ENCODE measurements around the gene HBP1. TPM values are rescaled to one million over a fixed set of nuclear protein-coding genes. Genes with fewer than 3 reads are reported as not detected.
"Not testable (repeated sequence)": the region's sequence is repeated elsewhere in the genome, so short reads cannot be mapped to it uniquely, and the experiment has no call there.

Gene HBP1
- total RNA-seq, 6 experiments from 2014 or later: 22.8 to 34.4 (median 28.5) TPM

GRCh38 chr7:107128217-107128616 is 40.6 kb upstream of the HBP1 start:
- H3K4me1 Mint-ChIP-seq (ENCODE audit: low read depth): no peaks in the 10 kb centered on the region
- TF ChIP-seq, protein P1, sequence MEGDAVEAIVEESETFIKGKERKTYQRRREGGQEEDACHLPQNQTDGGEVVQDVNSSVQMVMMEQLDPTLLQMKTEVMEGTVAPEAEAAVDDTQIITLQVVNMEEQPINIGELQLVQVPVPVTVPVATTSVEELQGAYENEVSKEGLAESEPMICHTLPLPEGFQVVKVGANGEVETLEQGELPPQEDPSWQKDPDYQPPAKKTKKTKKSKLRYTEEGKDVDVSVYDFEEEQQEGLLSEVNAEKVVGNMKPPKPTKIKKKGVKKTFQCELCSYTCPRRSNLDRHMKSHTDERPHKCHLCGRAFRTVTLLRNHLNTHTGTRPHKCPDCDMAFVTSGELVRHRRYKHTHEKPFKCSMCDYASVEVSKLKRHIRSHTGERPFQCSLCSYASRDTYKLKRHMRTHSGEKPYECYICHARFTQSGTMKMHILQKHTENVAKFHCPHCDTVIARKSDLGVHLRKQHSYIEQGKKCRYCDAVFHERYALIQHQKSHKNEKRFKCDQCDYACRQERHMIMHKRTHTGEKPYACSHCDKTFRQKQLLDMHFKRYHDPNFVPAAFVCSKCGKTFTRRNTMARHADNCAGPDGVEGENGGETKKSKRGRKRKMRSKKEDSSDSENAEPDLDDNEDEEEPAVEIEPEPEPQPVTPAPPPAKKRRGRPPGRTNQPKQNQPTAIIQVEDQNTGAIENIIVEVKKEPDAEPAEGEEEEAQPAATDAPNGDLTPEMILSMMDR (IDR thresholded peaks at IDR 0.05): no peak
- H3K9me3 Mint-ChIP-seq: no peaks in the 10 kb centered on the region
- H3K27ac Mint-ChIP-seq: no peak overlapping the region
- H3K36me3 Mint-ChIP-seq (ENCODE audit: low read depth): no peaks in the 10 kb centered on the region
- no peak overlapping the region for H3K4me3 Mint-ChIP-seq
- DNase-seq: no peak
- peaks cover 8% of the 10 kb centered on the region for H3K27me3 Mint-ChIP-seq (ENCODE audit: insufficient read depth)

DNA sequence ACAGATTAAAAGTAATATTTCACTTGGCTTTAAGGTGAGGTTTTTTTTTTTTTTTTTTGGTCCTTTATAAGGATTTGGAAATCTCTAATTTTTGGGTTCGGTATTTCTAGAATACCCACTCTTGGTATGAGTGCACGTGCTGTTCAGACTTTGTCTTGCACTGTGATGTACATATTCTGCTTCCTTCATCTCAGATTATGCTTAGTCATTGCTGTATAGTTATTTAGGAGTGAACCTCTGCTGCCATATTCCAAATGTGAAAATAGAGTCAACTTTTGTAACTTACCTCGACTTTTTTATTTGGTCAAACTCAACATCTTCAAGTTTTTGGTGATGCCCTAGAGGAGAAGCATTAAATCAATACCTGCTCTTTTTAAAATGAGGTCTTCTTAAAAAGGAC is 40.1 kb upstream of the HBP1 start:
- no peak for DNase-seq
- H3K4me3 Mint-ChIP-seq: no peak overlapping the region
- TF ChIP-seq, protein P1 (IDR thresholded peaks at IDR 0.05): no peak
- peaks cover 8% of the 10 kb centered on the region; the same call in 1 of the 2 replicates for H3K27me3 Mint-ChIP-seq (ENCODE audit: insufficient read depth)
- H3K36me3 Mint-ChIP-seq (ENCODE audit: low read depth): no peaks in the 10 kb centered on the region
- no peak overlapping the region for H3K27ac Mint-ChIP-seq
- H3K4me1 Mint-ChIP-seq (ENCODE audit: low read depth): no peaks in the 10 kb centered on the region
- H3K9me3 Mint-ChIP-seq: no peaks in the 10 kb centered on the region

- DNase-seq: no peak
- Mint-ChIP-seq H3K4me3 (no peak overlapping the region), H3K36me3 (ENCODE audit: low read depth) (no peaks in the 10 kb centered on the region), H3K4me1 (ENCODE audit: low read depth) (no peaks in the 10 kb centered on the region), H3K27ac (no peak overlapping the region), H3K27me3 (ENCODE audit: insufficient read depth) (peaks cover 4% of the 10 kb centered on the region; the same call in 1 of the 2 replicates), H3K9me3 (no peaks in the 10 kb centered on the region)
- TF ChIP-seq, protein P1 (IDR thresholded peaks at IDR 0.05): 0 out of 2 replicates have a peak, but pooled peaks have one; percentile 16
These were observed 38.1 kb upstream of the HBP1 start for GRCh38 chr7:107130487-107131220.

- H3K4me1 Mint-ChIP-seq (ENCODE audit: low read depth): no peaks in the 10 kb centered on the region
- H3K36me3 Mint-ChIP-seq (ENCODE audit: low read depth): no peaks in the 10 kb centered on the region
- TF ChIP-seq, protein P1 (IDR thresholded peaks at IDR 0.05): no peak
- no peaks in the 10 kb centered on the region for H3K9me3 Mint-ChIP-seq
- no peak overlapping the region for H3K4me3 Mint-ChIP-seq
- no peak overlapping the region for H3K27ac Mint-ChIP-seq
- DNase-seq: no peak
- H3K27me3 Mint-ChIP-seq (ENCODE audit: insufficient read depth): no peaks in the 10 kb centered on the region
These were observed 35.4 kb upstream of the HBP1 start for GRCh38 chr7:107133396-107133795.

DNA sequence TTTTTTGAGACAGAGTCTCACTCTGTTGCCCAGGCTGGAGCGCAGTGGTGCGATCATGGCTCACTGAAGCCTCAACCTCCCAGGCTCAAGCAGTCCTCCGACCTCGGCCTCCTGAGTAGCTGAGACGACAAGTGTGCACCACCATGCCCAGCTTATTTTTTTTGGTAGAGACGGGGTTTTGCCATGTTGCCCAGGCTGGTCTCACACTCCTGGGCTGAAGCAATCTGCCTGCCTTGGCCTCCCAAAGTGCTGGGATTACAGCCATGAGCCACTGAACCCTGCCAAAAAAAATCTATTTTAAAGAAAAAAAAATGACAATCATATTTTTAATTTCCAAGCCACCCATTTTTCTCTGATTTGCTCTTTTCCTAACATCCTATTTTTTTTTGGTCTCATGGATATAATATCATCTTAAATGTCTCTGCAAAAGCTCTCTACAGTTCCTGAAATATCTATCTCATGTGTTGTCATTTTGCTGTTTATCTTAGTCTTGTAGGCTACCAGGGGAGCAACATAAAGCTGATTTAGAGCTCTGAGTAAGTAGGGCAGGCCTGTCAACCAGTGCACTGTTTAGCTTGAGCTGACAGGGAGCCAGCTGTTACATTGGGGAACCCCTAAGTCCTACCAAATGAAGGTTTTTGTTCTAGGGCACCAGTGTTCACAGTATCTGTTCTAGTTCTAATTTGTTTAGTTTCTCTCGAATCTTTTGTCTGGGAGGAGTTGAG is 29.9 kb upstream of the HBP1 start:
- TF ChIP-seq, protein P1 (IDR thresholded peaks at IDR 0.05): no peak
- peaks cover 22% of the 10 kb centered on the region for H3K4me1 Mint-ChIP-seq (ENCODE audit: low read depth)
- no peak for DNase-seq
- no peaks in the 10 kb centered on the region for H3K27me3 Mint-ChIP-seq (ENCODE audit: insufficient read depth)
- H3K9me3 Mint-ChIP-seq: no peaks in the 10 kb centered on the region
- no peak overlapping the region for H3K4me3 Mint-ChIP-seq
- no peak overlapping the region for H3K27ac Mint-ChIP-seq
- H3K36me3 Mint-ChIP-seq (ENCODE audit: low read depth): no peaks in the 10 kb centered on the region

- not testable (repeated sequence) for DNase-seq; H3K27ac Mint-ChIP-seq; H3K4me3 Mint-ChIP-seq; H3K9me3 Mint-ChIP-seq; H3K36me3 Mint-ChIP-seq (ENCODE audit: low read depth); H3K27me3 Mint-ChIP-seq (ENCODE audit: insufficient read depth)
- peaks cover 39% of the 10 kb centered on the region for H3K4me1 Mint-ChIP-seq (ENCODE audit: low read depth)
These were observed 24.9 kb upstream of the HBP1 start for GRCh38 chr7:107143875-107144274.
